Mesenteric fat pad (tissue), 1 donor: ENCODE data around the gene ARHGEF9. TPM values are rescaled to one million over a fixed set of nuclear protein-coding genes. Genes with fewer than 3 reads are reported as not detected.

Source experiments
- DNase-seq: peaks from one replicate; pipeline ENCODE4 v3.0.0-alpha.2; 2020; ENCODE audit warnings: low spot score
- total RNA-seq: library from RNA; stranded (reverse); fragmentation: NEBNext Ultra II Directional; extraction: Animal tissue kit (Norgen Biotek cat#: 25700); gene quantifications from one replicate; pipeline ENCODE4 v1.2.1, GENCODE V29; 2021
- donor health status: DM: yes; HTN: yes; CAD: no.

Gene ARHGEF9
- total RNA-seq, 1 donor from 2014 or later, result 14.8 TPM

DNA sequence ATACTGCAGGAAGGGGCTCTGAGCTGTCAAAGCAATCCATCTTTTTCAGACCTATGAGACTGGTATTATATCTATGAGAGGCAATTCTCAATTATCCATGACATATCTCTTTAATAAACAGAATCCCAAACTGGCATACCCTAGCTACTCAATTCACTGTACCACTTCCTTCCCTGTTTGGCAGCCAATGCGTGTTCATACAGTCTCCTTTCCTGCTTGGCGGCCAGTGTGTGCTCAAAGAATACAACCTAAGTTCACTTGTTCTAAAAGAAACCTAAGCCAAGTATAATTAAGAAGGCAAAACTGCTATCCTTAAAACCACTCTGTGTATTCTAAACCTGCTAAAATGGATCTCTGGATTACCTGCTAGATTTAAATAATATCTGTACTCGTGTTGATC is 38.3 kb downstream of the ARHGEF9 start:
- DNase-seq, result no peak

DNA sequence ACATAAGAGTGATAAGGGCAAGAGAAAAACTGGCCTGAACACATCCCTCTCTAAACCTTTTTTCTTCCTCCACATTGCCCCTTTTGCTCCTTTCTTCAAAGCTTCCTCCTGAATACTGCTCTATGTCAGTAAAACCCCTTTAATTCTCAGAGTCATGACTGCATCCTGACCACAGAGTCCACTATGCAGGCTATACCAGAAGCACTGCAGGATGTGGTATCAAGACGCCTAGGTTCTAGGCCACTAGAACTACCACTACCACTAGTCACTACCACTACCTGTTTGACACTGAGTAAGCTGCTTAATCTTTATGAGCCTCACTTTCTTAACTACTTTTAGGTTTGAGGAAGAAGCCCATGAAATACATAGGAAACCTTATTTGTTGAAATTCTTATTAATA is 38.7 kb downstream of the ARHGEF9 start:
- DNase-seq, result no peak

DNA sequence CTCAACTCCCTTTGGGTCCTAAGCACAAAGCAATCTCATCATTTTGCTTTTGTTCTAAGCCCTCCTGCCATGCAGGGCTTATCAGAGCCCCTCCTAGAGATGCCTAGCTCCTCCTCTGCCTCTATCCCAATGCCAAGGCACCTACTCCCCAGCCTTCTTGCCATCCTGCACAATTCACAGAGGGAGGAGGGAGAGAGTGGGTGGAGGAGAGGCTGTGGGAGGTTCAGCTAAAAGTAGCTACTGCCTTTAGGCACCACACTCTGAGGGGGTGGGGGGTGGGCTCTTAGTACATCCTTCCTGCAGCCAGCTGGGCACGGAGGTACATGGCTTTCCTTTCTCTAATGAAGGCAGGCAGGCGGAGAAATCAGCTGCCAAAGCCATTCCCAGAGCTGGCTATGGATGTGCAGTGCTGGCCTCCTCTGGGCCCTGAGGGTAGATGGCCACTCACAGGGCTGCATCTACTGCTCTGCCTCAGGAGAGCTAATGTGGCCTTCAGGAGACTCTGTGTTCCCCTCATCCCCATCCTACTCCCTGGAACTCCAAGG is 40.1 kb downstream of the ARHGEF9 start:
- no peak for DNase-seq

DNA sequence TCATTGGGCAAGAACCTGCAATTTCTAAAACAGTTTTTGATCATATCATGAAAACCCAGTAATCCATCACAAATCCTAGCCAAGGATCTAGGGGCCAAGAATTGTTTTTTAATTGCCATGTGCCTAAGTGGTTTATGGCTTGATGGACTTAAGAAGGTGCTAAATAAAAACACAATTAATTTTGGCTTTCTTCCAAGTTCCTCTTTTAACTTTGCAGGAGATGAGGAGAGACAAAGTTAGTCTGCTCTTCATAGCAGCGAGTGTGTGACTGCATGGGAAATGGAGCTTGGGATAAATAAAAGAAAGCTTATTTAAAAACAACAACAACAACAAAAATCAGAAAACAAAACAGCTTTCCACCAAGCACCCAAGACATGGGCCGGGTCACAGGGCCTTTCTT is 41.4 kb downstream of the ARHGEF9 start:
- no peak for DNase-seq

DNA sequence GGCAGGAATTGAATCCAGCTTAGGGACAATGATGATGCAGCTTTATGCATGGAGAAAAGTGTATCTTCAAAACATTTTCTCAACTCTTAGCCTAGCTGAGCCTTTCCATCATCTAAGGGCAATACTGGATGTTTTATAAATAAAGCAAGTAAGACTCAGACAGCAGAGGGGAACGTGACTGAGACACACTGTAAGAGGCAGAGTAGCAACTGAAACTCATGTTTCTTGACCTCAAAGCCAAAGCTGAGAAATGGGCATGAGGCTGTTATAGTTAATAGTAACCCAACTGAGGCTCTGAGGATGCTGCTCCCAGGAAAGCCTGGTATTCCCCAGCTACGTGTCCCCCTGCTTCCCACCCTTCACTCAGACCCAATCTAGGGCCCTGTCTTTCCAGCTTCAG is 44.6 kb downstream of the ARHGEF9 start:
- DNase-seq, result no peak

DNA sequence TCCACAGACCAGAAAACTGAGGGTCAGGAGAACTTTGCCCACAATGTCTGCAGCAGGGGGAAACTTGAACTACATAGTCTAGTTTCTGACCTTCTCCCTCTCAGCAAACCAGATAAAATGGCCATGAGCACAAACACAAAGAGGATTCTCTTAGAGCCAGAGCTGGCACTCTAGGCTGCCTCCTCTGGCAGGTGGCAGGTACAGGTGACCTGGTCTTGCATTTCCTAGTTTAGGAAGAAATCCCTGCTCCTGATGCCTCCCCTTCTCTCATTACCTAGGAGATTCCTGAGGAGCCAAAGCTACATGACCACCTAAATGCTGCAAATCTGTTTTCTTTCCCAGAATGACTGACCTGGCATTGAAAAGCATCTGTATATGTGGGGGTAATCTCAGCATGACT is 45.1 kb downstream of the ARHGEF9 start:
- DNase-seq, result no peak

DNA sequence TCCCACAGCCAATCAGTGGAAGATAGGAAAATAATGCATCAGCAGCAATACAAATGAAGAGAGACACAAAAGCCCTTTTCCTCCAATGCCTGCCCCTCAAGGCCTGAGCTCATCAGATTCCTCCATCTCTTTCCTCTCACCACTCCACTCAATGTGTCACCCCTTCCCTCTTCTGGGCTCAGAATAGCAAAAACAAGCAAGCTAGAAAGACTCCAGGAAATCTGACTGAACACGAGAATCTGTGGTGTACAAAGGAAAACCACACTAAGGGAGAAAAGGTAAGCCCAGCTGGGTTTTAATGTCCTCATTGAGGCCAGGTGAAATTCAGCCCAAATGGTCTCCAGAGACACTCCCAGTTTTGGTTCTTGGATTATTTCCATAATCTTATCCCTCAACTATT is 46.3 kb downstream of the ARHGEF9 start:
- DNase-seq, result no peak

DNA sequence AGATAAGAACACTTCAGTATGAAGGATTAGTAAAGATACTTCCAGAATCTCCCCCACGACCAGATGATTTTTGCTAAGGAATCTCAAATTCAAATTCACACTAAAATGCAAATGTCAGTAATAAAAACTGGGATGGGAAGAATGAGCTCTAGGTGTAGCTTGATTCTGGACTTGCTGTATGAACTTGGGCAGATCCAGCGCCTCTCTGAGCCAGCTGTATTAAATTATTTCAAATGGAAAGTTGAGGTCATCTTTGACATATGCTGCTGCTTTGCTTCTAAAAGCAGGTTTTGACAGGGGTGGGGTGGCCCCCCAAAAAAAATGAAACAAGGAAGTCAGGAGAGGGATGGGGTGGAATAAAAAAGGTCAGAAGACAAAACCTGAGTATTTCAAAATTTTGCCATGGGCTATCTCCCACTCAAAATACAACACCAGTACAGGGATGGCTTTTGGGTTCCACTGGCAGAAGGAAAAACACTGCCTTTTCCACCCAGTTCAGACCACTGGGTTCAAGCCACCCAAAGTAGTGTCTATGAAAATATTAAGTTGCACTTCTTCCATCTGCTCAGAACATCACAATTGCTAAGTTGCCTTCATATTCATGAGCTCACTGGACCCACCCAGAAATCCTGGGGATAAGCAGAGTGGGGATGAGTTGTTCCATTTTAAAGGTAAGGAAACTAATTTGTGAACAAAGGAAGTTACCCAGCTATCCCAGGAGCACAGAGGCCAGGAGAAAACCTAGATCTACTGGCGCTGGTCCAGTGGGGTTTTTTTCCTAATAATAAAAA is 47.7 kb downstream of the ARHGEF9 start:
- no peak for DNase-seq

DNA sequence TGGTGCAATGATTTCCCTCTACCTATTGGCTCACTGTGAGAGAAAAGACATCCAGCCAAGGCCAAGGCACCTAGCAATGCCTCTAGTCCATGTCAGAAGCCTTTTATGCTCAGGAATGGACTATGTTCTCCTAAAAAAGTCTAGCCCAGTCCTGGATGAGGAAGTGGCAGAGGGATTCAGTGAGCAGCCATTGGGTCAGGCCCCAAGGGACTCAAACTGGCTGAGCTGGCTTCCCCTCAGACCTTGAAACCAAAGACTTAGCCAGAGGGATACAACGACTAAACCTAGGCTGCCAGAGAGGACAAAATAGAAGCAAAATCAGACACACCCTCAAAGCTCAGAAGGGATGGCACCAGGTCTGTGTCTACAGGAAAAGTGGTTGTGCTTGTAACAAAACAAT is 49.1 kb downstream of the ARHGEF9 start:
- DNase-seq, result no peak

DNA sequence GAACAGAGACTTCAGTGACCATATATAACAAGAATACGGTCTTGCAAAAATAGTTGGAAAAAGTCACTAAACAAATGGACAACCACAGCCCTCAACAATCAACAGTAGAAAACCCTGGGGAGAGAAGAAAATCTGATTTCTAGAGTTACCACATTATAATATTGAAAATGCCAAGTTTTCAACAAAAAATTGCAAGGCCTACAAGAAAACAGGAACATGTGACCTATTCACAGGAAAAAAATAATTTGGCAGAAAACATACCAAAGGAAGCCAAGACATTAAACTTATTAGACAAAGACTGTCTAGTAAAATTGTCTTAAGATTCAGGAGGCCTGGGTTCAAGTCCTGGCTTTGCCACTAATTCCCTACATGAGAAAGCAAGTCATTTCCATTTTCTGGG is 64.7 kb downstream of the ARHGEF9 start:
- no peak for DNase-seq

DNA sequence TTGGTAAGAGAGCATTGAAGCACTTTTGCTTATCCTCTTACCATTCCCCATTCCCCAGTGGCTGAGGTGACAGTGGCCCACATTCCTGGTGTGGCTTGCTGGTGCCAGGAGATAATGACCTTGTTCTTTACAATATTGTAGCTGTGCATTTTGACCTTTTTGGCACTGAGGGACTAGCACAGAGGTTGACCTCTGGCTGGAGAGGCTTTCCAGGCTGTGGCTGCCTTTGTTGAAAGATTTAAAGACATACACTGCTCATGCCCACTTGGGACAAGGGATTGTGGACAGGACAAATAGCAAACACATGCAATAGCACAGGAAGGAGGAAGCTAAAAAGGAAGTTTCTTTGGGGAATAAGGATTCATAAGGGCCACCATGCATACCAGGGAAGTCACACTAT is 65.4 kb downstream of the ARHGEF9 start:
- DNase-seq, result no peak

DNA sequence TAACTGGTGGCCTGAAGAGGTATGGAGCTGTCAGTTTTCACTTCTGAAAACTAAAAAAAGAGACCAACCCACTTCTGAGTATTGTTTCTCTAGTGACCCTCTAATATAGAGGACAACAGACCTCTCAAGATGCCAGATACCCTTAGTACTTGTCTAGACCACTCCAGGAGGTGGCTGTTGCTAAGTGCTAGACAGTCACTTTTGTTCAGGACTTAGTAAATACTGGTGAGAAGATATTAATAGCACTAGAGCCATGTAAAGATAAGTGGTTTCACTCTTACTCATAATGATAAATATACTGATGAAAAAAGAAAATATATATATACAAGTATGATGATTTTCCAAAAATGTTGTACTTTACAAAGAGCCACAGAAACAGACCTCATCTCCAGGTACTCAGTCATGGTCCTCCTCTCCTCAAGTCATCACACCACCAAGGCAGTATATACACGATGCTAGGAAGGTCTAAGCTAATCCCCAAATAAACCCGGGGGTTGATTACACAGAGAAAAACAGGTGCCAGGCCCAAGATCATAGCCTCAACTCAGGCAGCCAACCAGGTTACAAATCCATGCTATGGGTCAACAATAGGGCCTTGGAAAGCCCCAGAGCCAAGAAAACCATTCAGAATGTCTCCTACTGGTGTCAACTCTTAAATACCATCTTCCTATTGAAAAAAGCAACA is 66.9 kb downstream of the ARHGEF9 start:
- DNase-seq, result no peak

DNA sequence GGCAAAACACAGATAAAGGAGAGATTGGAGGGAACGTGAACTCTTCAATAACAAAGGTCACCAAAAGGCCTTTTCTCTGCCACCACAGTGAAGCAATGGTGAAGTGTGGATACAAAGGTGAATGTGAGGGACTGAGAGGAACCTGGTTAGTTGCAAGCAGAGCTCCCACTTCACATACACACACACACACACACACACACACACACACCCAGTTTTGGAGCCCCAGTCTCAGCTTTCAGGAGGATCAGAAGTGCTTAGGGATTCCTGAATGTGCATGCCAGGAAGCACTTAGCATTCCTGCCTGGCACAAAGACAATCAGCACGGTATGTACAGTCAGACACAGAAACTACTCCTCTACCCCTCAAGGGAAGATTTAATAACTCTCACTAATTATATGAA is 71.5 kb downstream of the ARHGEF9 start:
- no peak for DNase-seq

DNA sequence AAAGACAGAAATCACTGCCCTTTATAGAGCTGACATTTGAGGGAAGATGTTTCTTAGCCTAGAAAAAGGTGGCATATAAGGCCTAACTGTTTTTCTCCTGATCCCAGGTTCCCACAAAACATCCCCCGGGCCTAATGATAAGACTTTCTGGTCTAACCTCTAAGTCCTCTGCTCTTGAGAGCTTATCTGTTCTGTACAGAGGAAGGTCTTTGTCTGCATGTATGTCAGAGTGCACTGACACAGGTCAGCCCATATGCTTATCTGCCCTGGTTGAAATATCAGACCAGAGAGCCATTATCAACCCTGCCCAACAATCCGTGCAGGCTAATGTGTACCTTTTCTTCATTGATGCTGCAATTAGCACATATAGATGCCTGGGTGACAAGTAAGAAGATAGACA is 76.2 kb downstream of the ARHGEF9 start:
- no peak for DNase-seq

DNA sequence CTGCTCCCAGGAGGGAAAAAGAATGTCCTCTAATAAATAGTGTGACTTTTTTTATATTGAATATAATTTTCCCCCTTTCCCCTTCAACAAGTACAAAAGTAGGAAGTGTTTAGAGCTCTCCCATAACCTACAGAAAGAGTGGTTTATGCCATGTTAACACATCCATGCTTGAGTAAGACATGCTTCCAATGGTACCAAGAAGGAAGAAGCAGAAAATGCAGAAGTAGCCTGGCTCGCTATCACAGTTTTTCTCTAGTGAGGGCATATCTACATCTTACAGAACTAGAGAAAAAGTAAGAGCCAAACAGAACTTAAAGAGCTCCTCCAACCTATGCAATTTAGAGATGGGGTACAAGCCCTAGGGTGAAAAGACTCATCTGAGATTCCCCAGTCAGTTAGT is 82.5 kb downstream of the ARHGEF9 start:
- no peak for DNase-seq

DNA sequence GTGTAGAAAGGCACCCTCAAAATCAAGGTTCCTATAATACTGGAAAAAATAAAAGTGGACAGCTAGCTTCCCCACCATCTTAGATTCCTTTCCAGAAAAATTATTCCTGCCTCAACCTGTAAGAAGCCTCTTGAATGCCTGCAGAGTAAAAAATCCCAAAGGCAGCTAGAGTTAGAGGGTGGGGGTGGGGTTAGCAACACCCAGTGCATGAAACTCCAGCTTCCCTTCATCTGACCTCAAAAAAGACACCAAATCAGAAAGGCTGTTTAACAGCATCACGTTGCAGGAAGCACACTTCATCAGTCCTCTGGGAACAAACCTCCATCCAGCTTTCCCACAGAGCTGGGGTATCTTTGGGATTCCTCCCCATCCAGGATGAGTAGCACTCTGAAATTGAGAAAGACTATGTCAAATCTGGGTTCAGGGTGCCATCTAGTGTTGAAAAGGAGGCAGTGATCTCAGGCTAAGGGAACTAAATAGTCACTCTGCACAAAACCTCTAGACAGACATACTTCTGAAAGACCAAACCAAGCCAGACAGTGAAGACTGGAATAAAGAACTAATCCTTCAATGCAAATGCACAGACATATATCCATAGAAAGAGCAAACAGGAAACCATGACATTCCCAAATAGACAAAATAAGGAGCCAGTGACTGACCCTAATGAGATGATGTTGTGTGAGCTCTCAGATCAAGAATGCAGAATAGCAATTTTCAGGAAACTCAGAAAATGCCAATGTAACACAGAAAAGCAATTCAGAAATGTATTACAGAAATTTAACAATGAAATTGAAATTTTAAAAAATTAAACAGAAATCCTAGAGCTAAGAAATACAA is 97.9 kb downstream of the ARHGEF9 start:
- DNase-seq, result no peak

DNA sequence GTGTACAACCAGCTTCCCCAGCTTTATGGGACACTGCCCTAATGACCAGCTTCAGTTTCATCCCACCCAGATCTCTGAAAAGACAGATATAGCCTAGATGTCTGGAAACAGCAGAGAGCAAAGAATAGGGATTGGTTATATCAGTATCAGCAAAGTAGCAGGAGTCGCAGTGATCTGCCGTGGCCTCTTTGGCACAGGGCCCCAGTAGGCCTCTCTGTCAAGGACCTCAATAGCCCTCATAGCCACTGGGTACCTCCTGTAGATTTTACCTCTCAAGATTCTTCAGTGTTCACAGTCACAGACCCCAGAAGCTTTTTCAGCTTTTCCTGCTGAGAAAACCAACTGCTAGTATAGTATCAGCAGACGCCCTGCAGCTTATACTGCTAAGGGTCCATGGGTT is 104.6 kb downstream of the ARHGEF9 start:
- no peak for DNase-seq

DNA sequence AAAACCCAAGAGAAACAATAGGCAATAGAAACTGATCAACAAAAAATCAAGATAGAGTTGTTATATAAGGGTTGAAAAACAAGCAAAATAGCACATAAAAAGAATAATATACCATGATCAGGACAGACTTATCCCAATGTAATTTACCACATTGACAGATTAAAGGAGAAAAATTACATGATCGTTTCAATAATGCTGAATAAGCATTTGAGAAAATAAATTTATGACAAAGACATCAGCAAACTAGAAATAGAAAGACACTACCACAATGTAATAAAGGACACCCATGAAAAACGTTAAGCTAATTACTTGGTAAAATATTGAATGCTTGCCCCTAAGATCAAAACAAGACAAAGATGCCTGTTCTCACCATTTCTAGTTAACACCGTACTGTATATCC is 105.6 kb downstream of the ARHGEF9 start:
- no peak for DNase-seq

DNA sequence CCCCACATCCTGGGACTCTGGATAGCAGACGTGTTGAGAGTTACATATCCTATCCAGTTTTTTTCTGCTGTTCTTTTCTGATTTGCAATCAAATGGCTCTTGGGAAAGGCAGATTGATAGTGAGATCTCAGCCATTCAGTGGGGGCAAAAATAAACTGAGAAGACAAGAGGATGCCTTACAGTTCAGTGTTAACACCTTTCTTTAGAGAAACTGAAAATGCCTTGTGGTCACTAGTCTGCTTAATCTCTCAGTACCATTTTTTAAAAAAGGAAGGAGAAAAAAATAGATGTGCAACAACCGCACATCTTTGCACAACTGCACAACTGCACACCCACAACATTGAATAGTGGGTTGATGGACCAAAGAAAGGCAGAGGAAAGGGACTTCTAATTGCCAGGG is 109.3 kb downstream of the ARHGEF9 start:
- no peak for DNase-seq

DNA sequence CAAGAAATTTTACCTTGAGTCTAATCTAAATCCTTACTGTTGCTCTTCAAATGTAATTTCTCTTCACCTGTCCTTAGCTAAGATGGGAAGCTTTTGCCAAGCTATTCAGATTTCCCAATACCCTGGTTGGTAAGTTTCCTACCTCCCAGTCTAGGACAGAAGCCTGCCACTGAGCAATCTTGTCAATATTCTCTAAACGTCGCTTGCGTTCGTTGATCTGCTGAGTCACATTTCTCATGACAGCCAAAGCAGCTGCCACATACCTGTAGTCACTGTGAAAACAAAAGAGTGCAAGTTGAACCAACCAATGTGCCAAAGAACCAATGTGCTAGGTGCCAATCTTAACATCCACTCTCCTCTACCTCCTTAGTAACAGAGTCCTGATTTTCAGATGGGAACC is 111.1 kb downstream of the ARHGEF9 start:
- no peak for DNase-seq

DNA sequence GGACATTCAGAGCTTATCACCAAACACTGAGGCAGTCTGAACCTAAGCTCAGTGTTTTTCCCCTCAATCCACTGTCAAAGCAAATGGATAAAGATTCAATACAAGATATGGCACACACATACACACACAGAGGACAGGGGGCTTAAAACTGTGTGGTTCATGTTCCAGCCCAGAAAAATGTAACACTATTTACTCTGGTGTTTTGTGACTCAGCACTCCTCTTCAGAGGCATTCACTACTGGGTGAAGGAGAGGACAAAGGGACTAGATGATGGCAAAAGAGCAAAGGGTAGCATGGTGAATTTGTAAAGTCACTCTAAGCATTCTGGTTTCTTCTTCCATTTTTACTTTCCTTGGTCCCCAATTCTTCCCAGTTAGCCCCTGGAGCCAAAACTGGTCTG is 120.3 kb downstream of the ARHGEF9 start:
- DNase-seq, result no peak

DNA sequence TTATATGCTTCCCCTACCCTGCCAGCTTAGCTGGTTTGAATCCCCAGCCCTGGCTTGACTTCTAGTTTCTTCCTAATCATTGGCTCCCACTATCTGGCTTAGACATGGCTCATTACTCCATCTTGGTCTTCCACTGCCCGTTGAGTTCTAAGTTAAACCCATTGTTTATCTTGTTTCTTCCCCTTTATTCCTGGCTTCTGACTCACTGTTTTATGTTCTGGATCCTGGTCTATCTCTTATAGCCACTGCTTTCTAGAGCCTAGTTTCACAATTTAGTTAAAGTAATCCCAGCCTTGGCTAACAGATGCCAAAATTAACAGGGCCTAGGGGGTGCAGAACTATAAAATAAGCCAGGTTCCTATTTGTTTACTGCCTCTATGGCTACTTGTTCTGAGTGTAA is 120.9 kb downstream of the ARHGEF9 start:
- no peak for DNase-seq
